ENCODE results near the gene TMEM62. TPM values are rescaled to one million over a fixed set of nuclear protein-coding genes. Genes with fewer than 3 reads are reported as not detected.
A peak's percentile ranks its signal among the peaks of the same experiment; 100 is the strongest.

TMEM62 gene
- total RNA-seq, 4 donors from 2014 or later = 11.5 to 25.2 (median 22.9) TPM

GRCh38 chr15:43187544-43188155, 54.3 kb downstream of the TMEM62 start:
- TF ChIP-seq POLR2A (IDR thresholded peaks at IDR 0.05) (no peak), CTCF (IDR thresholded peaks at IDR 0.05) (peak; percentile 41 to 60 (median 56))
- WGBS, 2 donors (ENCODE audit: low coverage in 1 of 2) = 57 to 80% methylated on average over 1 to 2 of the region's 2 CpGs
- Histone ChIP-seq H3K27me3 (no peaks in the 10 kb centered on the region), H3K27ac (no peak overlapping the region), H3K4me1 (peaks cover 0 to 50% (median 12%) of the 10 kb centered on the region in 3 donors), H3K4me3 (no peak overlapping the region), H3K9me3 (no peaks in the 10 kb centered on the region), H3K36me3 (peaks cover 13 to 42% of the 10 kb centered on the region in 2 donors)
- no peak for ATAC-seq

DNA sequence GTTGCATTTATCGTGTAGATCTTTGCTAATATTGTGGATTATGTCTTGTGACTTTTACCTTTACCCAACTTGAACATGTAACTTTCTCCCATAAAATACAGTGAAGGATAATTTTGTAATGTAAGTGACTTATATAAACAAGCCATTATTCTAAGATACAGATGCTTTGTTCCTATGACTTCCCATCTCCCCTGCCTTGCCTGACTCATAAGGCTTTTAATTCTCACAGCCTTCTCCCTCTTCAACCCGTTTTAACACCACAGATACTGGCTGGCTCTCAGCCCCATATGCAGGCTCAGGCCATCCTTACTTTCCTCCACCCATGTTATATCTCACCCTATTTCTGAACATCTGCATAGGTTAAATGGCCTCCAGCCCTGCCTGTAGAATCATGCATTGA, 55.9 kb downstream of the TMEM62 start:
- Histone ChIP-seq H3K36me3 (peaks cover 13 to 55% of the 10 kb centered on the region in 2 donors), H3K9me3 (no peaks in the 10 kb centered on the region), H3K27ac (no peak overlapping the region), H3K27me3 (no peaks in the 10 kb centered on the region), H3K4me1 (peaks cover 0 to 49% (median 12%) of the 10 kb centered on the region in 3 donors), H3K4me3 (no peak overlapping the region)
- TF ChIP-seq POLR2AphosphoS5 (IDR thresholded peaks at IDR 0.05) (no peak), POLR2A (IDR thresholded peaks at IDR 0.05) (no peak), EP300 (IDR thresholded peaks at IDR 0.05) (no peak), CTCF (IDR thresholded peaks at IDR 0.05) (no peak)
- ATAC-seq = no peak
- WGBS, 2 donors (ENCODE audit: low coverage in 1 of 2) = 69 to 80% methylated on average over 2 of the region's 2 CpGs

DNA sequence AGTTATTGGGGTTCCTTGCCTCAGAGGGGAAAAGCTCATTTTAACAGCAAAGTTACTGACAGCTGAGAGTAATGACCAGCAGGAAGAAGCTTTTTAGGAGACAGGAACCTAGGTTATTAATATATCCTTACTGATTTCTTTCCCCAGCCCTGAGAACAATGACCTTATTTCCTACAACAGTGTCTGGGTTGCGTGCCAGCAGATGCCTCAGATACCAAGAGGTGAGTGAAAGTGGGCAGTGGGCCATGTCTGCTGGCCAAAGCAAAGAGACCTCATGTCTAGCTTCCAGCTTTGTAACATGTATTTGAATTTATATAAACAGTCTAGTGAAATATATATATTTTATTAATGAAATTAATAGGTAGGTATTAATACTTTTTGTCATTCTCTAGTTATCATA, 56.8 kb downstream of the TMEM62 start:
- H3K27me3 ChIP-seq = no peaks in the 10 kb centered on the region
- TF ChIP-seq CTCF (IDR thresholded peaks at IDR 0.05) = no peak
- TF ChIP-seq POLR2A (IDR thresholded peaks at IDR 0.05) = no peak
- no peak for TF ChIP-seq POLR2AphosphoS5 (IDR thresholded peaks at IDR 0.05)
- TF ChIP-seq EP300 (IDR thresholded peaks at IDR 0.05) = no peak
- 33 to 55% methylated on average over 1 of the region's 1 CpG for WGBS, 2 donors (ENCODE audit: low coverage in 1 of 2)
- H3K9me3 ChIP-seq = no peaks in the 10 kb centered on the region
- no peak overlapping the region for H3K4me3 ChIP-seq
- no peak for ATAC-seq
- H3K4me1 ChIP-seq = peaks cover 0 to 42% (median 12%) of the 10 kb centered on the region in 3 donors
- H3K36me3 ChIP-seq = peaks cover 21 to 60% of the 10 kb centered on the region in 2 donors
- peak overlapping the region in 3 of 4 donors; percentile 14 to 48 (median 24) for H3K27ac ChIP-seq

DNA sequence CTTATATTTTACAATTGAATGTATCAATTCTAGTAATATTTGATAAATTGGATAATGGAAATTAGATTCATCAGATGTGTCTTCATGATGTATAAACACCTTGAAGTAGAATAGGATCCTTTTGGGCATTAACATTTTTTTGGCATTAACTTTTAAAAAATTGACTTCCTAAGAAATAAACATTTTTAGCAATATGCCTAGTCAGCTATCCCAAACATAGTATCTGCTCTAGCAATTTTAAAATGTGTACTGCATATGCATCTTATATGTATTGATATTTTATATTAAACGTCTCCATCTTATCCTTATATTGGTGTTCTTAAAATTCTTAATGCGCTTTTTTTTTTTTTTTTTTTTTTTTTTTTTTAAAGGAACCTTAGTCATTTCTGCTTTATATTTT, 60.3 kb downstream of the TMEM62 start:
- WGBS, 2 donors (ENCODE audit: low coverage in 1 of 2) = 88% methylated on average over 2 of the region's 2 CpGs
- Histone ChIP-seq H3K27ac (no peak overlapping the region), H3K4me3 (no peak overlapping the region), H3K4me1 (peaks cover 0 to 16% (median 0%) of the 10 kb centered on the region in 3 donors), H3K27me3 (no peaks in the 10 kb centered on the region), H3K9me3 (peaks cover 0 to 3% (median 0%) of the 10 kb centered on the region in 3 donors), H3K36me3 (peaks cover 25 to 95% of the 10 kb centered on the region in 2 donors)
- no peak for ATAC-seq
- TF ChIP-seq CTCF (IDR thresholded peaks at IDR 0.05) = no peak
- TF ChIP-seq EP300 (IDR thresholded peaks at IDR 0.05) = no peak
- no peak for TF ChIP-seq POLR2A (IDR thresholded peaks at IDR 0.05)
- TF ChIP-seq POLR2AphosphoS5 (IDR thresholded peaks at IDR 0.05) = no peak

GRCh38 chr15:43194795-43195194, 61.4 kb downstream of the TMEM62 start:
- H3K27ac ChIP-seq = no peak overlapping the region
- H3K4me3 ChIP-seq = no peak overlapping the region
- 60 to 77% methylated on average over 2 of the region's 2 CpGs for WGBS, 2 donors (ENCODE audit: low coverage in 1 of 2)
- H3K36me3 ChIP-seq = peaks cover 25 to 92% of the 10 kb centered on the region in 2 donors
- H3K9me3 ChIP-seq = peaks cover 0 to 3% (median 0%) of the 10 kb centered on the region in 3 donors
- ATAC-seq = no peak
- TF ChIP-seq CTCF (IDR thresholded peaks at IDR 0.05) = no peak
- no peak for TF ChIP-seq POLR2A (IDR thresholded peaks at IDR 0.05)
- no peak for TF ChIP-seq POLR2AphosphoS5 (IDR thresholded peaks at IDR 0.05)
- no peak for TF ChIP-seq EP300 (IDR thresholded peaks at IDR 0.05)
- H3K4me1 ChIP-seq = peaks cover 0 to 8% (median 0%) of the 10 kb centered on the region in 3 donors
- H3K27me3 ChIP-seq = no peaks in the 10 kb centered on the region
